Measurements from ENCODE around the gene CYTH3. TPM values are rescaled to one million over a fixed set of nuclear protein-coding genes. Genes with fewer than 3 reads are reported as not detected.
A peak's percentile ranks its signal among the peaks of the same experiment; 100 is the strongest.

CYTH3 gene
- total and polyA plus RNA-seq, 2 of the 13 experiments (the other 11 are each of a cell fraction or from before 2014, with no cell fraction given) = 3.1 to 3.8 TPM

DNA sequence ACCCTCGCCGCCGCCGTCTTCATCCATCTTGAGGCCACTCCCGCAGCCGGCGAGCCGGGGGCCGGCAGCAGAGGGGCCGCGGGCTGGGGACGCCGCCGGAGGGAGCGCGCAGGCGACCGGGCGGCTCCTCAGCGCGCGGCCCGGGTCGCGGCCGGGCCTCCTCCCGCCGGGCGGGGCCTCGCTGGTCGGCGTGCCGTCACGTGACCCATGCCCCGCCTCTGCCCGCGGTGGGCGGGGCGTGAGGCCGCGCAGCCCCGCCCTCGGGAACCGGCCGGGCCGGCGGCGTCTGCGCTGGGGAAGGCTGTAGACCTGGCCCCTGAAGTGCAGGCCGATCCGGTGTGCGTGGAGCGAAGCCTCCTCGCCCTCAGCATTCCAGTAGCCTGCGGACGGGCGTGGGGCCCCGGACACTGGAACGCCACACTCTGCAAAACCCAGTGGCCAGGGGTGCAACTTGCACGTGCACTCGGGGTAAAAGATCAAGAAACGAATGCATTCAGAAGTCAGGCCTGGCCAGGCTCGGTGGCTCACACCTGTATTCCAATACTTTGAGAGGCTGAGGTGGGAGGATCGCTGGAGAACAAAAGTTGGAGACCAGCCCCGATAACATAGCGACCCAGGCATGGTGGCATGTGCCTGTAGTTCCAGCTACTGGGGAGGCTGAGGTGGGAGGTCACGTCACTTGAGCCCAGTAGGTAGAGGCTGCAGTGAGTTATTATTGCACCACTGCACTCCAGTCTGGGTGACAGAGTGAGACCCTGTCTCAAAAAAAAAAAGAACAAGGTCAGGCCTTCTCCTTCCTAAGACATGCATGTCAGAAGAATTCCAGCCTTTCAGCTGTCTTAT is at the start of gene CYTH3 (continued):
- TF ChIP-seq MXD4 (CRISPR knock-in tag; IDR thresholded peaks at IDR 0.05) (0 out of 2 replicates have a peak, but pooled peaks have one; percentile 42), SP5 (CRISPR knock-in tag; IDR thresholded peaks at IDR 0.05; ENCODE audit: borderline replicate concordance, low read depth) (0 out of 2 replicates have a peak, but pooled peaks have one; percentile 13), POLR2AphosphoS5 (IDR thresholded peaks at IDR 0.05; ENCODE audit: low read depth, low read length) (peak; percentile 35), TARDBP (CRISPR knock-in tag; IDR thresholded peaks at IDR 0.05) (no peak), ZBTB38 (CRISPR knock-in tag; IDR thresholded peaks at IDR 0.05) (no peak), ZNF496 (CRISPR knock-in tag; IDR thresholded peaks at IDR 0.05; ENCODE audit: insufficient replicate concordance) (no peak), EP300 (IDR thresholded peaks at IDR 0.05; ENCODE audit: low read depth in 2 of 2, low read length in 2 of 2) (no peak), EP300 (CRISPR knock-in tag; IDR thresholded peaks at IDR 0.05; ENCODE audit: borderline replicate concordance) (no peak), NCOA1 (CRISPR knock-in tag; IDR thresholded peaks at IDR 0.05) (no peak), RORA (CRISPR knock-in tag; IDR thresholded peaks at IDR 0.05) (no peak), KMT2A (CRISPR knock-in tag; IDR thresholded peaks at IDR 0.05) (no peak), ZNF234 (CRISPR knock-in tag; conservative IDR thresholded peaks at IDR 0.05) (no peak), HOXA3 (CRISPR knock-in tag; IDR thresholded peaks at IDR 0.05) (peak; percentile 46; the same call in 1 of the 2 replicates), PHB2 (IDR thresholded peaks at IDR 0.05; ENCODE audit: partially characterized antibody) (no peak), ZNF17 (CRISPR knock-in tag; IDR thresholded peaks at IDR 0.05) (no peak), GZF1 (CRISPR knock-in tag; IDR thresholded peaks at IDR 0.05) (no peak), ZNF430 (CRISPR knock-in tag; IDR thresholded peaks at IDR 0.05) (no peak), ZKSCAN1 (IDR thresholded peaks at IDR 0.05; ENCODE audit: low read length) (no peak), ZSCAN22 (CRISPR knock-in tag; IDR thresholded peaks at IDR 0.05) (no peak), HDAC1 (CRISPR knock-in tag; IDR thresholded peaks at IDR 0.05) (no peak), ZNF260 (CRISPR knock-in tag; IDR thresholded peaks at IDR 0.05; ENCODE audit: borderline replicate concordance, low read depth) (no peak), ELF3 (CRISPR knock-in tag; IDR thresholded peaks at IDR 0.05) (no peak), FOXA3 (CRISPR knock-in tag; IDR thresholded peaks at IDR 0.05) (no peak), SMYD3 (CRISPR knock-in tag; IDR thresholded peaks at IDR 0.05) (no peak)
- TF ChIP-seq, protein P1, sequence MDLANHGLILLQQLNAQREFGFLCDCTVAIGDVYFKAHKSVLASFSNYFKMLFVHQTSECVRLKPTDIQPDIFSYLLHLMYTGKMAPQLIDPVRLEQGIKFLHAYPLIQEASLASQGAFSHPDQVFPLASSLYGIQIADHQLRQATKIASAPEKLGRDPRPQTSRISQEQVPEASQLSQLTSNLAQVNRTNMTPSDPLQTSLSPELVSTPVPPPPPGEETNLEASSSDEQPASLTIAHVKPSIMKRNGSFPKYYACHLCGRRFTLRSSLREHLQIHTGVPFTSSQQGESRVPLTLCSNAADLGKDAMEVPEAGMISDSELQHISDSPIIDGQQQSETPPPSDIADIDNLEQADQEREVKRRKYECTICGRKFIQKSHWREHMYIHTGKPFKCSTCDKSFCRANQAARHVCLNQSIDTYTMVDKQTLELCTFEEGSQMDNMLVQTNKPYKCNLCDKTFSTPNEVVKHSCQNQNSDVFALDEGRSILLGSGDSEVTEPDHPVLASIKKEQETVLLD (CRISPR knock-in tag; IDR thresholded peaks at IDR 0.05; ENCODE audit: low read depth) = no peak
- TF ChIP-seq, protein P2, sequence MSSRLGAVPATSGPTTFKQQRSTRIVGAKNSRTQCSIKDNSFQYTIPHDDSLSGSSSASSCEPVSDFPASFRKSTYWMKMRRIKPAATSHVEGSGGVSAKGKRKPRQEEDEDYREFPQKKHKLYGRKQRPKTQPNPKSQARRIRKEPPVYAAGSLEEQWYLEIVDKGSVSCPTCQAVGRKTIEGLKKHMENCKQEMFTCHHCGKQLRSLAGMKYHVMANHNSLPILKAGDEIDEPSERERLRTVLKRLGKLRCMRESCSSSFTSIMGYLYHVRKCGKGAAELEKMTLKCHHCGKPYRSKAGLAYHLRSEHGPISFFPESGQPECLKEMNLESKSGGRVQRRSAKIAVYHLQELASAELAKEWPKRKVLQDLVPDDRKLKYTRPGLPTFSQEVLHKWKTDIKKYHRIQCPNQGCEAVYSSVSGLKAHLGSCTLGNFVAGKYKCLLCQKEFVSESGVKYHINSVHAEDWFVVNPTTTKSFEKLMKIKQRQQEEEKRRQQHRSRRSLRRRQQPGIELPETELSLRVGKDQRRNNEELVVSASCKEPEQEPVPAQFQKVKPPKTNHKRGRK (CRISPR knock-in tag; IDR thresholded peaks at IDR 0.05) = no peak
- TF ChIP-seq, protein P3, sequence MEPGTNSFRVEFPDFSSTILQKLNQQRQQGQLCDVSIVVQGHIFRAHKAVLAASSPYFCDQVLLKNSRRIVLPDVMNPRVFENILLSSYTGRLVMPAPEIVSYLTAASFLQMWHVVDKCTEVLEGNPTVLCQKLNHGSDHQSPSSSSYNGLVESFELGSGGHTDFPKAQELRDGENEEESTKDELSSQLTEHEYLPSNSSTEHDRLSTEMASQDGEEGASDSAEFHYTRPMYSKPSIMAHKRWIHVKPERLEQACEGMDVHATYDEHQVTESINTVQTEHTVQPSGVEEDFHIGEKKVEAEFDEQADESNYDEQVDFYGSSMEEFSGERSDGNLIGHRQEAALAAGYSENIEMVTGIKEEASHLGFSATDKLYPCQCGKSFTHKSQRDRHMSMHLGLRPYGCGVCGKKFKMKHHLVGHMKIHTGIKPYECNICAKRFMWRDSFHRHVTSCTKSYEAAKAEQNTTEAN (CRISPR knock-in tag; conservative IDR thresholded peaks at IDR 0.05) = no peak
